NCI-H82 treated with DMSO at 0.1 percent for 48 hours (cell line): ENCODE data around the gene C1orf94.
"Not testable (repeated sequence)": the region's sequence is repeated elsewhere in the genome, so short reads cannot be mapped to it uniquely, and the experiment has no call there.

Experiments
- DNase-seq: peaks from one replicate; lab custom pipeline; 2025; ENCODE audit not compliant: unreplicated experiment; lab: John Stamatoyannopoulos, UW

Gene C1orf94

DNA sequence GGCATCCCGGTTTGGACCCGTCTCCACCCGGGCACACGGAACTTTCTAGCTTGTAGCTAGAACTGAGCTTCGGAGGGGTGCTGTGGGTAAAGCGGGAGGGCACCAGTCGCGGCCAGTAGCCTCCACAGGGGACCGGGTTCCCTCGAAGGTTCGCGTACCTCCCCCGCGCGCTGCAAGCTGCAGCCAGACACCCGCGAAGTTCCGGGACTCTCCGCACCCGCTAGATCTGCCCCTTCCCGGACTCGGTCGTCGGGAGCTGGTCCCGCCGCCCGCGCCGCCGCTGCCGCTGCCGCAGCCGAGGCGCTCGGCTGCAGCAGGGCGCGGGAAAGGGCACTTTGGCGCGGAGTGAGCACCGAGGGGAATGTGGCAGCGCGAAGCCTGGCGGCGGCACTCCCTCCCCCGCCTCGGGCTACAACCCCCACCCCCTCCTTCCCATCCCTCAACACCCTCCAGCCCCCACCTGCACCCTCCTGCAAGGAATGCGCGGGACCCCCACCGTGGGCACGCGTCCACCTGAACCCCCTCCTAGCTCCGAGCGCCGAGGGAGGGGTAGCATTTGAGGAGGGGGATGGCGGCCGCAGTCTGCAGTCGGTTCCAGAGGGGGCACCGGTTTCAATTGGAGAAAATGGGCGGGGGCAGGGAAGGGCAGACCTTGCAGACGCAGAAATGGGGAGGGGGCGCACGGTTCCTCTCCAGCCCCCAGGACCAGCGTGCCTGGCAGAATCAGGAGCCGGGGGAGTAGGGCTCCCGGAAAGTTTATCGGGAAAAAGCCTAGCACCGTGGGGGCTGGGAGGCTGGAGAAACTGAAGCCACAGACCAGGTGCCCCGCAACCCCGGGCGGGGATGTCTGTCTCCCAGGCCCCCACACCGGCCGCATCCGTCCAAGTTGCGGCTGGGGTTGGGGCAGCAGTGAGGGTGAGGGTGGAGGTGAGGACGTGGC lies 12.6 kb upstream of the C1orf94 start:
- no peak for DNase-seq

GRCh38 chr1:34164771-34165391 lies 11.8 kb upstream of the C1orf94 start, which contains the start of gene CSMD2:
TSS of gene CSMD2 (minus strand) at chr1:34165230. CDS start at chr1:34165097, 133 bp downstream.
- DNase-seq = peak; percentile 8

GRCh38 chr1:34165422-34165921 lies 11.2 kb upstream of the C1orf94 start:
- DNase-seq = no peak

DNA sequence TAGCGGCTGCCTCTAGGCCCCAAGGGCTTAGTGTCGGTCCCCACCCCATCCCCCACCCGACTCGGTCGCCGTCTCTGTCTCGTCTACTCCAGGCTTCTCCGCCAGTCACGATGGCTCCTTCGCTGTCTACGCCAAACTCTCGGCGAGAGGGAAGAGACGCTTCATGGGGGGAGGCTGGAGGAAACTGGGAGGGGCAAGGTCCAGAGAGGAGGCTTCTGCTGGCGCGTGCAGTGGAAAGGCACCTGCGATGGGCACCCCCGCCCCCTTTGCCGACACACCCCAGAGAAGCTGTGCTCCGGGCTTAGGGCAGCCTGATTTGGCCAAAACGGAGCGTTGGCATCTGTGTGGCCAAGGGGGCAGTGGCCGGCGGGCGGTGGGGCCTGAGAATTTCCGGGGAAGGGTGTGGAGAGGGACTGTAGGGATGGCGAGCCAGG lies 10.5 kb upstream of the C1orf94 start:
- DNase-seq = no peak

- DNase-seq = no peak
Measured at GRCh38 chr1:34166625-34167361, 9.9 kb upstream of the C1orf94 start.

DNA sequence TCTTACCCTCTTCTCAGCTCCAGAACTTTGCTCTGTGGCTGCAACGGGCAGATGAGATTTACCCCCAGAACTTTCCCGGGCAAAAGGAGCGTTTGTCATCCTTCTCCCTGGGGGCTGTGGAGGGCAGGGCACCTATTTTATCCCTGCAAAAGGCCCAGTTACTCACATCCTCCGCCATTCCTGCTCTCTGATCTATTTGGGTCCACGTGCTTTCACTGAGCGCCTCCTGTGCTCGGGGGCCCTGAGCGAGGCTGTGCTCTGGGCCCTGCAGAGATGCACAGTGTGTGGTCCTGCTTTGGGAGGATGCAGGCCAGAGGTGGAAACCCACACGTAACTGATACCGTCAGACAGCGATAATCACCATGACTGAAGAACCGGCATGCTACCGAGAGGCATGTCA lies 9.3 kb upstream of the C1orf94 start:
- DNase-seq = no peak

DNA sequence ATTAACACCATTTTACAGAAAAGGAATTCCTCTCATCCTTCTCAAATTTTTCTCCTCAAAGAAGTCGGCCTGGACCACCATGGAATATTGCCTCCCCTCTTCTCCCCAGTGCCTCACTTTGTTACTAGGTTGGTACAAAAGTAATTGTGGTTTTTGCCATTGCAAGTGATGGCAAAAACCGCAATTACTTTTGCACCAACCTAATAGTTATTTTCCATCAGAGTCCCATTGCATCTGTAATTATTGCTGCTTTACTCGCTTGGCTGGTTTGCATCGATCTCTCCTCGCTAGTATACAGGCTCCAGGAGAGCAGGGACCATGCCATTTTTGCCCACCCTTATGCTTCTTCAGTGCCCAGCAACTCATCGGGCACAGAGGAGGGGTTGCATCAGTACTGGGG lies 963 bp upstream of the C1orf94 start:
- DNase-seq = no peak

DNA sequence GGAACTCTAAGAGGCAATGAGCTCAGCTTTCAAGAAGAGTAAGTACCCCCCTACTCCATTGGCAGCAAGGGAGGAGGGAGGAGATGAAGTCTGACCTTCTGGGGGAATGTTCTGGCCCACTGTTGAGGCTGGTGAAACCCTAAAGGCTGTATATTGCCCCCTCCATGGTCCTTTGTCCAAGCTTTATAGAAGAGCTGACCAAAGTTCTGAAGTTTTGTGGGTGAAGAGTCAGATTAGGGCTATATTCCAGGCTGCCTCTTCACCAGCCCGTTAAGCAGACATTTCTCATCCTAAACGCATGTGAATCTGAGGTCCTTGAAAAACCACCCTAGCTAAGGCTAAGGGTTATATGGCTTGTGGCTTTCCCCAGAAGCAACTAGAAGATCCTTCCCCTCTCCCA lies 1.4 kb downstream of the C1orf94 start:
- no peak for DNase-seq

GRCh38 chr1:34183381-34183780 lies 6.7 kb downstream of the C1orf94 start:
- not testable (repeated sequence) for DNase-seq

DNA sequence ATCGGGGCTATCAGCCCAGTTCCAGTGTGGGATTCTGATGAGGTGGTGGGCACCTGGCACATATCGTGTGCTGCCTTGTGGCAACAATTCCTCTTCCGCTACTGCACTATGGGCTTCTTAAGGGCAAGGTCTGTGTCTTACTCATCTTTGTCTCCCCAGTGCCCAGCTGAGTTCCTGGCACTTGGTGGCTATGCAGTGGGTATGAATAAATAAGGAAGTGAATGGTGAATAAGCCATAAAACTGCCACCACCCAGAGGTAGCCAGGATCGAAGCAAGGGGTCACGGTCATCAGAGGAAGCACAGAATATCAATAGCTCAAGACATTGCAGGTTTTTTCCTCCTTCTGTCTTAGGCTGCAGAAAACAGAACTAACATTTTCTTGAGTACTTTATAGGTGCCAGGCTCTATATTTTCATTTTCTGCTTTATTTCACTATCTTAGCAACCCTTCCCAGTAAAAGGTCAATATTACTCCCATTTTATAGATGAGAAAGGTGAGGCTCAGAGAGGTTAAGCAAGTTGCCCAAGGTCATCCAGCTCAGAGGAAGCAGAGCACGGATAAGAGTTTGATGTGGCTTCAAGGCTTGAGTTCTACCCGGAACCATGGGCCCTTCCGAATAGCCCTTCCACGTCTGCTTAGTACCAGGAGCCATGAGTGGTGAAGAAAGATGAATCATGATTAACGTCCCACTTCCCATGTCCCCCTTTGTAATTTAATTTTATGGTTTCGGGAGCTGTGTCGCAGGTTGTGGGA lies 10.2 kb downstream of the C1orf94 start:
- no peak for DNase-seq

DNA sequence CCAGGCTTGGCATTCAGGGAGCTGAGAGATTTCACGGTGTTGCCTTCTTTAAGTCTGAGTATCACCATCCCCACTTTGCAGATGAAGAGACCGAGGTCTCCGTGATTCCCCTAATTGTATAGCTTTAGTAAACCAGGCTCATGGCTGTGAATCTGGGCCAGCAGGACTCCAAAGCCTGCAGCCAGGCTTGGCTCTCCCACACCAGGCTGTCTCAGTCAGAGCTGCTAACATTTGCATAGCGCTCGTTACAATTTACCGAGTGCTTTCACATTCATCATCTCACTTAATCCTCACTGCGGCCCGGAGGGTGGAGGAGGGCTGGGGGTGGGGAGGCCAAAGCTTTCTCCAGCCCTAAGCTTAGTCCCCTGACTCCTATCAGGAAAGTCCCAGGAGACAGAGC lies 11.7 kb downstream of the C1orf94 start:
- DNase-seq = peak; percentile 70

GRCh38 chr1:34188985-34189384 lies 12.3 kb downstream of the C1orf94 start:
- DNase-seq = no peak

DNA sequence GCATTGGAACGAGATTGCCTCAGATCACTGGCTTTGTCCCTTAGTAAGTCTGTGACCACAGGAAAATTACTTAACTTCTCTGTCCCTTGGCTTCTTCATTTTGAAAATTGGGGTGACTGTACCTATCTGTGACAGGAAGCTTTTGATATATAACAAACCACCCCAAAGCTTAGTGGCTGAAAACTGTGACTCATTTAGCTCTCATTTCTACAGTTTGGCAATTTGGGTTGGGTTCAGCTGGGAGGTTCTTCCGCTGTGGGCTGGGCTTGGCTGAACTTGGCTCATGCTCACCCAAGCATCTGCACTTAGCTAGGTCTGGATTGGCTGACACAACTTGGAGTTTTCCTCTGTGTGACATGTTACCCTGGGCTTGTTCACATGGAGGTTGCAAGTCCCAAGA lies 14.0 kb downstream of the C1orf94 start:
- no peak for DNase-seq

DNA sequence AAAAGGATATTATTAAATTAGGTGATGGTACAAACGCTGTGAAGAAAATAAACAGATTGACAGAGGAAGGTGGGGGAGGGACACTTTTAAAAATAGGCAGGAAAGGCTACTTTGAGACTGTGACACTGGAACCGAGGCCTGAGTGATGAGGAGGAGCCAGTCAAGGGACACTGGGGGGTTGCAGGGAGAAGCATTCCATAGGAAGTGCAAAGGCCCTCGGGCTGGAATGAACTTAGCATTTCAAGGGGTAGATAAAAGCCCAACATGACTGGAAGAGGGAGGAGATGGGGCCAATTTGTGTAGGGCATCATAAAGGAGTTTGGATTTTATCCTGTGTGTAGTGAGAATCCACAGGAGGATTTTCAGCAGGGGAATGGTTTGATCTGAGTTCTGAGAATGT lies 15.9 kb downstream of the C1orf94 start:
- DNase-seq = no peak

DNA sequence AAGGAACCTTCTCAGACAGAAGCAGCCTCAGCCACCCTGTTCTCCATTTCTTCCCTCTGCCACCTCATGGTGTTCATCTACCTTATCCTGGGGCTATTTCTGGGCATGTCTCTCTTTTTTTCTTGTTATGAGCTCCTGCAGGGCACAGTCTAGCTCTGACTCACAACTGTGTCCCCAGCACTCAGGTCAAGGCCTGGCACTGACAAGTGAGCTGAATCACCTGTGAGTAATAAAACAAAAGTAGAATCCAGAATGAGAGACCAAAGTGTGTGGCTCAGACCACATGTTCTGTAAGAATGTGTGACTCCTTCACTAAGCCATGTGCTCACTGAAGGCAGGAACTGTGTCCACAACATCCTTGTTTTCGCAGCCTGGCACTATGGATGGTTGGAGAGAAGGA lies 23.2 kb downstream of the C1orf94 start:
- no peak for DNase-seq

- no peak for DNase-seq
Measured at GRCh38 chr1:34212673-34213072, 36.0 kb downstream of the C1orf94 start.

GRCh38 chr1:34213956-34214355 lies 37.2 kb downstream of the C1orf94 start:
- no peak for DNase-seq

DNA sequence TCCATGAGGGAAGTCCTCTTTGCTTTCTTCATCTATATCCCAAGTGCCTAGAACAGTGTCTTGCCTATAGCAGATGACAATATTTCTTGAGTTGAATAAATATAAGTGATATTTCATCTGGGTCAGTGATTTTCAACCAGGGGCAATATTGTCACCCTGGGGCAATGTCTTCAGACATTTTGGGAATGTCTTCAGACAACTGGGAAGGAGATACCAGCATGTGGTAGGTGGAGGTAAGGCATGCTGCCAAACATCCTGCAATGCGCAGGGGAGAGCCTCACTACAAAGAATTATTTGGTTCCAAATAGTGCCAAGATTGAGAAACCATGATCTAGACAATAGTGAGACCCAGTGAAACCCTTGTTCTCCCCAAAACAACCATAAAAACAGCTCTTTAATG lies 54.7 kb downstream of the C1orf94 start:
- DNase-seq = no peak

DNA sequence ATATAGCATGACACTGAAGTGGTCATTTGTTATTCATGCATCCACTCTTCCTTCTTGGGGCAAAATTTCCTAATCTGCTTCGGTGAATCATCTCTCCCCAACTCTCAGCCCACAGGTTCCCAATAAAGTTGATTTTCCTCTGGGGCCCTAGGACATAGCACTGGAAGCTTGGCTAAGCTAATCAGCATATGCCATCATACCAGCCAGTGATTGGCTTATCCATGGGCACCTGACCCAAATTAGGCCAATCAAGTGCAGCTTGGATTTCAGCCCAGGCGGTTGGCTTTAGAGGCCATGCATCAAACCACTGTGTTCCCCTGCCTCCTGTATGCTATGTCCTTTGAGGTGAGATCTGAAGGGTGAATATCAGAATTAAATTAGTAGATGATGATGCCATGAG lies 58.9 kb downstream of the C1orf94 start:
- DNase-seq = no peak

GRCh38 chr1:34236089-34236488 lies 59.4 kb downstream of the C1orf94 start:
- no peak for DNase-seq
